Measurements from ENCODE around the gene STK32C. TPM values are rescaled to one million over a fixed set of nuclear protein-coding genes. Genes with fewer than 3 reads are reported as not detected.
A peak's percentile ranks its signal among the peaks of the same experiment; 100 is the strongest.

STK32C gene
- 6.1 and 8.8 TPM in 2 replicates for total RNA-seq

GRCh38 chr10:132307823-132308586 is at the start of gene STK32C:
Gene STK32C (minus strand): TSS chr10:132307950. CDS start chr10:132307833, 117 bp downstream.
- peak; percentile 90 for DNase-seq

GRCh38 chr10:132356621-132357195 is 49.0 kb upstream of the STK32C start:
- DNase-seq = no peak

GRCh38 chr10:132355754-132356153 is 48.0 kb upstream of the STK32C start:
- DNase-seq = no peak

- no peak for DNase-seq
These were observed 47.5 kb upstream of the STK32C start for GRCh38 chr10:132355297-132355696.

GRCh38 chr10:132354356-132355094 is 46.8 kb upstream of the STK32C start:
- no peak for DNase-seq

GRCh38 chr10:132353456-132354355 is 46.0 kb upstream of the STK32C start:
- no peak for DNase-seq

GRCh38 chr10:132352462-132353308 is 44.9 kb upstream of the STK32C start:
- DNase-seq = peak; percentile 81

GRCh38 chr10:132351611-132352010 is 43.9 kb upstream of the STK32C start:
- DNase-seq = no peak

GRCh38 chr10:132350946-132351345 is 43.2 kb upstream of the STK32C start:
- DNase-seq = no peak

- DNase-seq = no peak
These were observed 42.6 kb upstream of the STK32C start for GRCh38 chr10:132350391-132350790.

- no peak for DNase-seq
These were observed 42.0 kb upstream of the STK32C start for GRCh38 chr10:132349766-132350165.

GRCh38 chr10:132347931-132348267 is 40.1 kb upstream of the STK32C start:
- DNase-seq = no peak

GRCh38 chr10:132347211-132347930 is 39.6 kb upstream of the STK32C start:
- no peak for DNase-seq

GRCh38 chr10:132346806-132347205 is 39.1 kb upstream of the STK32C start:
- DNase-seq = no peak

GRCh38 chr10:132345345-132345744 is 37.6 kb upstream of the STK32C start:
- DNase-seq = no peak

GRCh38 chr10:132344386-132344785 is 36.6 kb upstream of the STK32C start:
- no peak for DNase-seq

GRCh38 chr10:132342553-132342952 is 34.8 kb upstream of the STK32C start:
- no peak for DNase-seq

GRCh38 chr10:132341781-132342180 is 34.0 kb upstream of the STK32C start:
- DNase-seq = no peak

GRCh38 chr10:132341017-132341416 is 33.3 kb upstream of the STK32C start:
- no peak for DNase-seq

- DNase-seq = no peak
These were observed 31.5 kb upstream of the STK32C start for GRCh38 chr10:132339276-132339675.

GRCh38 chr10:132338876-132339275 is 31.1 kb upstream of the STK32C start:
- no peak for DNase-seq

Measured in dermis blood vessel endothelial cell (primary cell).